H54 (cell line): ENCODE measurements around the gene OR2H1.

Experiments
- DNase-seq: peaks from one replicate; pipeline ENCODE4 v3.0.0; 2011; ENCODE audit warnings: low spot score, mixed read lengths; ENCODE audit not compliant: insufficient read length
- FAIRE-seq: peaks from 3 replicates; lab custom pipeline; 2011; peaks lifted over from hg19 to GRCh38; lab: Jason Lieb, UNC
- POLR2A ChIP-seq: IDR thresholded peaks from 2 replicates; pipeline ENCODE4 v1.6.1; 2011; ENCODE audit warnings: low read depth, mild to moderate bottlenecking, low read length

The OR2H1 gene

GRCh38 chr6:29490552-29490951 is 33.6 kb downstream of the OR2H1 start:
- no peak for DNase-seq
- no peak for FAIRE-seq
- no peak for TF ChIP-seq POLR2A

- no peak for TF ChIP-seq POLR2A
- DNase-seq (no peak), FAIRE-seq (no peak)
Observed at GRCh38 chr6:29491574-29491973, 34.6 kb downstream of the OR2H1 start.

- TF ChIP-seq POLR2A = no peak
- DNase-seq = no peak
- no peak for FAIRE-seq
Observed at GRCh38 chr6:29493261-29493660, 36.3 kb downstream of the OR2H1 start.

- FAIRE-seq (no peak), DNase-seq (no peak)
- TF ChIP-seq POLR2A = no peak
Observed at GRCh38 chr6:29494131-29494530, 37.2 kb downstream of the OR2H1 start.

GRCh38 chr6:29495571-29495970 is 38.6 kb downstream of the OR2H1 start:
- DNase-seq = no peak
- no peak for FAIRE-seq
- TF ChIP-seq POLR2A = no peak

- no peak for FAIRE-seq
Observed at GRCh38 chr6:29496961-29497360, 40.0 kb downstream of the OR2H1 start.

GRCh38 chr6:29499704-29500103 is 42.7 kb downstream of the OR2H1 start:
- DNase-seq (no peak), FAIRE-seq (no peak)
- no peak for TF ChIP-seq POLR2A

More at GRCh38 chr6:29496961-29497360, 40.0 kb downstream of the OR2H1 start:
- TF ChIP-seq POLR2A = no peak
- no peak for DNase-seq

GRCh38 chr6:29500594-29500993 is 43.6 kb downstream of the OR2H1 start:
- no peak for FAIRE-seq
- DNase-seq = no peak
- TF ChIP-seq POLR2A = no peak

GRCh38 chr6:29501106-29501505 is 44.2 kb downstream of the OR2H1 start:
- no peak for DNase-seq
- TF ChIP-seq POLR2A = no peak
- no peak for FAIRE-seq

- no peak for TF ChIP-seq POLR2A
- FAIRE-seq = no peak
- DNase-seq = no peak
Observed at GRCh38 chr6:29502181-29502580, 45.2 kb downstream of the OR2H1 start.

- DNase-seq (no peak), FAIRE-seq (no peak)
- TF ChIP-seq POLR2A = no peak
Observed at GRCh38 chr6:29502597-29502996, 45.6 kb downstream of the OR2H1 start.

GRCh38 chr6:29504961-29505360 is 48.0 kb downstream of the OR2H1 start:
- FAIRE-seq (no peak), DNase-seq (no peak)
- TF ChIP-seq POLR2A = no peak

- no peak for DNase-seq
- no peak for TF ChIP-seq POLR2A
- no peak for FAIRE-seq
Observed at GRCh38 chr6:29505808-29506207, 48.9 kb downstream of the OR2H1 start.

- no peak for TF ChIP-seq POLR2A
- no peak for FAIRE-seq
- no peak for DNase-seq
Observed at GRCh38 chr6:29506446-29507067, 49.6 kb downstream of the OR2H1 start.

- FAIRE-seq (no peak), DNase-seq (no peak)
- TF ChIP-seq POLR2A = no peak
Observed at GRCh38 chr6:29507319-29507718, 50.4 kb downstream of the OR2H1 start.
